Astrocyte of the cerebellum (primary cell): ENCODE data around the gene TRAF2.
"Not testable (repeated sequence)": the region's sequence is repeated elsewhere in the genome, so short reads cannot be mapped to it uniquely, and the experiment has no call there.

ENCODE experiments used
- DNase-seq: peaks from one replicate; pipeline ENCODE4 v3.0.0-alpha.2; 2011; ENCODE audit warnings: low read depth
- H3K4me3 ChIP-seq: 2 replicates; pipeline ENCODE4 v1.5.1; 2011; ENCODE audit warnings: mild to moderate bottlenecking, low read depth, low read length, moderate library complexity
- in situ Hi-C: cut with HindIII; loops from 2 replicates; pipeline ENCODE4 v1.10.0; 2017; ENCODE audit warnings: low sequenced_read_pairs
- TF ChIP-seq, protein P1 (sequence below): IDR thresholded peaks from 2 replicates; pipeline ENCODE4 v1.5.1; 2012; ENCODE audit warnings: low read length, low read depth, moderate library complexity, mild to moderate bottlenecking; ENCODE audit errors: missing control alignments

The TRAF2 gene, protein sequence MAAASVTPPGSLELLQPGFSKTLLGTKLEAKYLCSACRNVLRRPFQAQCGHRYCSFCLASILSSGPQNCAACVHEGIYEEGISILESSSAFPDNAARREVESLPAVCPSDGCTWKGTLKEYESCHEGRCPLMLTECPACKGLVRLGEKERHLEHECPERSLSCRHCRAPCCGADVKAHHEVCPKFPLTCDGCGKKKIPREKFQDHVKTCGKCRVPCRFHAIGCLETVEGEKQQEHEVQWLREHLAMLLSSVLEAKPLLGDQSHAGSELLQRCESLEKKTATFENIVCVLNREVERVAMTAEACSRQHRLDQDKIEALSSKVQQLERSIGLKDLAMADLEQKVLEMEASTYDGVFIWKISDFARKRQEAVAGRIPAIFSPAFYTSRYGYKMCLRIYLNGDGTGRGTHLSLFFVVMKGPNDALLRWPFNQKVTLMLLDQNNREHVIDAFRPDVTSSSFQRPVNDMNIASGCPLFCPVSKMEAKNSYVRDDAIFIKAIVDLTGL

DNA sequence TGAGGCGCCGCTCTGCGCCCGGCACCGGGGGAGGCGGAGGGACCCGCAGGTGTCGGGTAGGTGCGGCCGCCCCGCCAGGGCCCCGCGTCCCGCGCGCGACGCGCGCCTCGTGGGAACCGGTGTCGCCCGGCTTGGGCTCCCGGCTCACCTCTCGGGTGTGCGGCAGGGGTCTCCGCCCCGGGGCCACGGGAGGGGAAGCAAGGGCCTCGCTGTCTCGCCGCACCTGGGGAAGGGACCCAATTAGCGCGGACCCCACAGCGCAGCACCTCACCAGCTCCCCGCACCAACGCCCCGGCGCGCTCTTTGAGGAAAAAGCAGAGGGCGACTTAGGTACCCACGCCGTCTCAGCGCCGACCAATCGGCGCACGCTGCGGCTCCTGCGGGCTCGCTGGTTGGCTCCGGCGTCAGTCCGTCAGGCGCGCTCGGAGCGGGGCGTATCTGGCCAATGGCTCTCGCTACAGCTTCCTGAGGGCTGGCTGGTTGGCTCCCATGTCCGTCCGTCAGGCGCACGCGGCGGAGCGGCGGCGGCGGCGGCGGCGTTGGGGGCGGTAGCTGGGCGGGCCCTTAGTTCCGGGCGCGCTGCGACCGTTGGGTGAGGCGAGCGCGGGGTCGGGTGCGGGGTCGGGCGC is at the start of gene TRAF2:
TSS of gene TRAF2 (plus strand) at position 567 of the 629 bp plus-strand sequence. CDS start 12,225 bp downstream, outside the sequence.
- peak within 1 kb of the TSS; percentile 82 for H3K4me3 ChIP-seq
- DNase-seq = peak; percentile 97
- TF ChIP-seq, protein P1, sequence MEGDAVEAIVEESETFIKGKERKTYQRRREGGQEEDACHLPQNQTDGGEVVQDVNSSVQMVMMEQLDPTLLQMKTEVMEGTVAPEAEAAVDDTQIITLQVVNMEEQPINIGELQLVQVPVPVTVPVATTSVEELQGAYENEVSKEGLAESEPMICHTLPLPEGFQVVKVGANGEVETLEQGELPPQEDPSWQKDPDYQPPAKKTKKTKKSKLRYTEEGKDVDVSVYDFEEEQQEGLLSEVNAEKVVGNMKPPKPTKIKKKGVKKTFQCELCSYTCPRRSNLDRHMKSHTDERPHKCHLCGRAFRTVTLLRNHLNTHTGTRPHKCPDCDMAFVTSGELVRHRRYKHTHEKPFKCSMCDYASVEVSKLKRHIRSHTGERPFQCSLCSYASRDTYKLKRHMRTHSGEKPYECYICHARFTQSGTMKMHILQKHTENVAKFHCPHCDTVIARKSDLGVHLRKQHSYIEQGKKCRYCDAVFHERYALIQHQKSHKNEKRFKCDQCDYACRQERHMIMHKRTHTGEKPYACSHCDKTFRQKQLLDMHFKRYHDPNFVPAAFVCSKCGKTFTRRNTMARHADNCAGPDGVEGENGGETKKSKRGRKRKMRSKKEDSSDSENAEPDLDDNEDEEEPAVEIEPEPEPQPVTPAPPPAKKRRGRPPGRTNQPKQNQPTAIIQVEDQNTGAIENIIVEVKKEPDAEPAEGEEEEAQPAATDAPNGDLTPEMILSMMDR = no peak
- in situ Hi-C loops = loop anchor here (10.0 kb wide), 1 partner anchor 71 kb away; no protein-coding TSS in a partner anchor

- no peak overlapping the region for H3K4me3 ChIP-seq
- in situ Hi-C loops = no loop called here
- TF ChIP-seq, protein P1 = no peak
- no peak for DNase-seq
Measured at GRCh38 chr9:136837146-136837855, 49.0 kb upstream of the TRAF2 start.

GRCh38 chr9:136837856-136838277 is 48.4 kb upstream of the TRAF2 start:
- DNase-seq, in situ Hi-C loops, H3K4me3 ChIP-seq: not testable (repeated sequence)

DNA sequence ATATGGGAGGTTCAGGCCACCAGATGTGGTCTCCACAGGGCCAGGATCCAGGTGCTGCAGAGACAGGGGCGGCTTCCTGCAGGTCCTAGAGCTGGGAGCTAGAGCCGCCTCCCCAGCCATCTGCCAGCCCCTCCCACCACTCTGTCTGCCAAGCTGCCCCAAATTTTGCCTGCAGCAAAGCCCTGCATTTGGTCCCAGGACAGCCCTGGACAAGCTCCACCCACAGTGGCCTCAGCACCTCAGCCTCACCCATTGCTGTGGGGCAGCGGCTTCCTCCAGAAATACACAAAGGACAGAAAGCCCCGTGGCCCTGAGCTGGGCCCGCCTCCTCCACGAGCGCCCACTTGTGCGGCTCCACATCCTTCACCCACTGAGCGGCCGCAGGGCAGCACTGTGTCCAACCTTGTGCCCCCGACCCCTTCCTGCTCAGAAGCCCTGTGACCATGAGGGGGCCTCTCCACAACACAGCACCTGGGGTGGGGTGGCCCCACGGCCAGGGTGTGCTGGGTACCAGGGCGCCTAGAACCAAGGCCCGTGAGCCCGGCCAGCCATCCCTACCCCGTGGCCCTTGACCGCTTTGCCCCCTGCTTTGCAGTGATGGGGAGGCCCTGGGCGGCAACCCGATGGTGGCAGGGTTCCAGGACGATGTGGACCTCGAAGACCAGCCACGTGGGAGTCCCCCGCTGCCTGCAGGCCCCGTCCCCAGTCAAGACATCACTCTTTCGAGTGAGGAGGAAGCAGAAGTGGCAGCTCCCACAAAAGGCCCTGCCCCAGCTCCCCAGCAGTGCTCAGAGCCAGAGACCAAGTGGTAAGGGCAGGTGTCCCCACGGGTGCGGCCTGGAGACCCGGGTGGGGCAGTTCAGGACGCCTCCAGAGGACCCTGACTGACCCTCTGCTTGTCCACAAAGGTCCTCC is 47.7 kb upstream of the TRAF2 start:
- TF ChIP-seq, protein P1 = no peak
- no peak overlapping the region for H3K4me3 ChIP-seq
- DNase-seq = no peak
- in situ Hi-C loops = no loop called here

DNA sequence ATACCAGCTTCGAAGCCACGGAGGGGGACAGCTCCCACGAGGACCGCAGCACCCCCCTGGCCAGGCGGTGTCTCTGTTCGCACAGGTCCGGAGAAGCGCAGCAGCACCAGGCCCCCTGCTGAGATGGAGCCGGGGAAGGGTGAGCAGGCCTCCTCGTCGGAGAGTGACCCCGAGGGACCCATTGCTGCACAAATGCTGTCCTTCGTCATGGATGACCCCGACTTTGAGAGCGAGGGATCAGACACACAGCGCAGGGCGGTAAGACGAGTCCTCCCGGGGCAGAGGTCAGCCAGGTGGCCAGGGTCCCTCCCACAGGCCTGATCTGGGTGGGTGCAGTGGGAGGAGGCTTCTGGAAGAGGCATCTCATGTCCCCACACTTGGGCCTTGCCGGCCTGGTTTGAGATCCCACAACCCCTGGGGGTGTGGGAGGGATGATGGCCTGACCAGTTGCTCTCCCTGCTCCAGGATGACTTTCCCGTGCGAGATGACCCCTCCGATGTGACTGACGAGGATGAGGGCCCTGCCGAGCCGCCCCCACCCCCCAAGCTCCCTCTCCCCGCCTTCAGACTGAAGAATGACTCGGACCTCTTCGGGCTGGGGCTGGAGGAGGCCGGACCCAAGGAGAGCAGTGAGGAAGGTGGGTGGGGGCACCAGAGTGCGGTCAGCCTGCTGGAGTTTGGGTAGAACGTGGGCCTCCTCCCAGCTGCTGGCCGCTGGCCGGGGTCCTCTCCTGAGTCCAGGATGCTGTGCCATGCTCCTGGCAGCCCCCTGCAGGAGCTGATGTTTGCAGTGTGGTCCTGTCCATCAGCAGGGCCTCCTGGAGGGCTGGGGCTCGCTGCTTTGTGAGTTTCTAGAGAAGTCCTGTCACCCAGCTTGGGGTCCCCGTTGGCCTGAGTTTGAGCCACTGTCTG is 46.8 kb upstream of the TRAF2 start:
- no peak overlapping the region for H3K4me3 ChIP-seq
- no peak for DNase-seq
- TF ChIP-seq, protein P1 = no peak
- in situ Hi-C loops = no loop called here
